ENCODE data around the gene BMPR1A. TPM values are rescaled to one million over a fixed set of nuclear protein-coding genes. Genes with fewer than 3 reads are reported as not detected.

The BMPR1A gene
- total and polyA plus RNA-seq, 2 of the 4 experiments (the other 2 are of a cell fraction): 15.9 to 93.7 TPM

DNA sequence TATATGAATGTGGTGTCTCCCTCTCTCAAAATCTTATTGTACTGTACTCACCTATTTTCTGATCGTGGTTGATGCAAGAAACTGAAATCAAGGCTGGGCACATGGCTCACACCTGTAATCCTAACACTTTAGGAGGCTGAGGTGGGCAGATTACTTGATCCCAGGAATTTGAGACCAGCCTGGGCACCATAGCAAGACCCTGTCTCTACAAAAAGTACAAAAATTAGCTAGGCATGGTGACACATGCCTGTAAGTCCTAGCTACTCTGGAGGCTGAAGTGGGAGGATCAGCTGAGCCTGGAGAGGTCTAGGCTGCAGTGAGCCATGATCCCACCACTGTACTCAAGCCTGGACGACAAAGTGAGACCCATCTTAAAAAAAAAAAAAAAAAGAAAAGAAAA, 185.0 kb downstream of the BMPR1A start:
- no peak overlapping the region for H4K8ac ChIP-seq (ENCODE audit: low read depth in 2 of 2, low read length in 2 of 2)
- TF ChIP-seq MAFK (IDR thresholded peaks at IDR 0.05; ENCODE audit: low read depth, low read length) (no peak), POLR2A (IDR thresholded peaks at IDR 0.05; ENCODE audit: low read depth, low read length) (no peak), CHD1 (IDR thresholded peaks at IDR 0.05; ENCODE audit: low read depth, low read length) (no peak), RCOR1 (IDR thresholded peaks at IDR 0.05; ENCODE audit: insufficient replicate concordance, low read length) (no peak), MXI1 (IDR thresholded peaks at IDR 0.05; ENCODE audit: borderline replicate concordance, low read depth, low read length) (no peak), CEBPB (IDR thresholded peaks at IDR 0.05; ENCODE audit: low read depth, low read length) (no peak), RAD21 (IDR thresholded peaks at IDR 0.05; ENCODE audit: low read length) (no peak)
- TF ChIP-seq, protein P1, sequence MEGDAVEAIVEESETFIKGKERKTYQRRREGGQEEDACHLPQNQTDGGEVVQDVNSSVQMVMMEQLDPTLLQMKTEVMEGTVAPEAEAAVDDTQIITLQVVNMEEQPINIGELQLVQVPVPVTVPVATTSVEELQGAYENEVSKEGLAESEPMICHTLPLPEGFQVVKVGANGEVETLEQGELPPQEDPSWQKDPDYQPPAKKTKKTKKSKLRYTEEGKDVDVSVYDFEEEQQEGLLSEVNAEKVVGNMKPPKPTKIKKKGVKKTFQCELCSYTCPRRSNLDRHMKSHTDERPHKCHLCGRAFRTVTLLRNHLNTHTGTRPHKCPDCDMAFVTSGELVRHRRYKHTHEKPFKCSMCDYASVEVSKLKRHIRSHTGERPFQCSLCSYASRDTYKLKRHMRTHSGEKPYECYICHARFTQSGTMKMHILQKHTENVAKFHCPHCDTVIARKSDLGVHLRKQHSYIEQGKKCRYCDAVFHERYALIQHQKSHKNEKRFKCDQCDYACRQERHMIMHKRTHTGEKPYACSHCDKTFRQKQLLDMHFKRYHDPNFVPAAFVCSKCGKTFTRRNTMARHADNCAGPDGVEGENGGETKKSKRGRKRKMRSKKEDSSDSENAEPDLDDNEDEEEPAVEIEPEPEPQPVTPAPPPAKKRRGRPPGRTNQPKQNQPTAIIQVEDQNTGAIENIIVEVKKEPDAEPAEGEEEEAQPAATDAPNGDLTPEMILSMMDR (conservative IDR thresholded peaks at IDR 0.05; ENCODE audit: low read depth, low read length): no peak
- ATAC-seq (ENCODE audit: low read depth) (no peak), DNase-seq (no peak)
- no peak overlapping the region for H2AK9ac ChIP-seq (replicated peaks; ENCODE audit: low read depth, low read length, poor library complexity)
- H3K9ac ChIP-seq (ENCODE audit: low read depth, low read length): no peak overlapping the region
- no TSS peak for BruUV-seq (replicated peaks)
- no peak overlapping the region for H3K56ac ChIP-seq (ENCODE audit: extremely low read depth, insufficient read depth, low read length)
- H2AFZ ChIP-seq (replicated peaks; ENCODE audit: low read length, poor library complexity): no peak overlapping the region
- ChIA-PET CTCF (no interaction called here), POLR2A (ENCODE audit: unreplicated experiment) (no interaction called here)
- H3K18ac ChIP-seq (ENCODE audit: low read depth, low read length): no peak overlapping the region
- H3K4ac ChIP-seq (ENCODE audit: low read depth, low read length): no peak overlapping the region
- H3K4me3 ChIP-seq (ENCODE audit: insufficient read depth, low read depth, low read length): no peak overlapping the region
- H3K23ac ChIP-seq (ENCODE audit: low read depth, low read length): no peak overlapping the region
- no peak overlapping the region for H2AK5ac ChIP-seq (ENCODE audit: low read depth, low read length)
- no CpG with 5 or more reads among the region's 2 CpGs for WGBS, 2 experiments (ENCODE audit: extremely low coverage in 2 of 2, insufficient read length in 1 of 2)
- H4K91ac ChIP-seq (ENCODE audit: insufficient read depth, low read depth, low read length): no peak overlapping the region
- no peaks in the 10 kb centered on the region for H3K36me3 ChIP-seq (ENCODE audit: control insufficient read depth, insufficient read depth, low read length)
- H3K27me3 ChIP-seq (ENCODE audit: control insufficient read depth, insufficient read depth, low read length): peaks cover 2% of the 10 kb centered on the region; the same call in 1 of the 2 replicates
- no peak overlapping the region for H2BK15ac ChIP-seq (ENCODE audit: low read depth, low read length)
- no peak overlapping the region for H2BK120ac ChIP-seq (ENCODE audit: low read depth, low read length)
- no peak overlapping the region for H4K5ac ChIP-seq (ENCODE audit: low read depth, low read length)
- peaks cover 5% of the 10 kb centered on the region for H3K4me1 ChIP-seq (ENCODE audit: control insufficient read depth, insufficient read depth, low read length)
- no peak overlapping the region for H3K4me2 ChIP-seq (ENCODE audit: low read depth, low read length)
- intact Hi-C loops (cut with micrococcal nuclease): no loop called here
- H2BK20ac ChIP-seq (ENCODE audit: low read depth, low read length): no peak overlapping the region
- H3K14ac ChIP-seq (replicated peaks; ENCODE audit: low read depth, low read length): no peak overlapping the region
- H3K79me1 ChIP-seq (ENCODE audit: low read depth in 1 of 2, low read length in 2 of 2): no peaks in the 10 kb centered on the region; a peak in 1 of 4 replicates
- H3K9me3 ChIP-seq (ENCODE audit: control insufficient read depth, insufficient read depth, low read length): no peaks in the 10 kb centered on the region
- no peaks in the 10 kb centered on the region for H4K20me1 ChIP-seq (ENCODE audit: insufficient read depth, low read length)
- no peak overlapping the region for H2BK5ac ChIP-seq (ENCODE audit: low read depth, low read length, poor library complexity, severe bottlenecking)
- H3K9me1 ChIP-seq (ENCODE audit: insufficient read depth, low read length): peaks cover 10% of the 10 kb centered on the region
- dilution Hi-C loops (cut with HindIII; ENCODE audit: low sequenced_read_pairs, unreplicated experiment): no loop called here
- no peak overlapping the region for H3K27ac ChIP-seq (ENCODE audit: insufficient read depth, low read length)
- in situ Hi-C loops (cut with MboI; ENCODE audit: low sequenced_read_pairs): no loop called here
